Astrocyte of the hippocampus (primary cell): ENCODE results near the gene TLL2.
A peak's percentile ranks its signal among the peaks of the same experiment; 100 is the strongest.

Source experiments
- DNase-seq: peaks from one replicate; pipeline ENCODE4 v3.0.0; 2011; ENCODE audit warnings: low read depth, low spot score

TLL2 gene

GRCh38 chr10:96463562-96463961 is 50.2 kb downstream of the TLL2 start:
- no peak for DNase-seq

- DNase-seq: no peak
These were observed 51.0 kb downstream of the TLL2 start for GRCh38 chr10:96462606-96463151.

GRCh38 chr10:96460316-96460715 is 53.4 kb downstream of the TLL2 start:
- no peak for DNase-seq

- no peak for DNase-seq
These were observed 56.4 kb downstream of the TLL2 start for GRCh38 chr10:96457341-96457740.

DNA sequence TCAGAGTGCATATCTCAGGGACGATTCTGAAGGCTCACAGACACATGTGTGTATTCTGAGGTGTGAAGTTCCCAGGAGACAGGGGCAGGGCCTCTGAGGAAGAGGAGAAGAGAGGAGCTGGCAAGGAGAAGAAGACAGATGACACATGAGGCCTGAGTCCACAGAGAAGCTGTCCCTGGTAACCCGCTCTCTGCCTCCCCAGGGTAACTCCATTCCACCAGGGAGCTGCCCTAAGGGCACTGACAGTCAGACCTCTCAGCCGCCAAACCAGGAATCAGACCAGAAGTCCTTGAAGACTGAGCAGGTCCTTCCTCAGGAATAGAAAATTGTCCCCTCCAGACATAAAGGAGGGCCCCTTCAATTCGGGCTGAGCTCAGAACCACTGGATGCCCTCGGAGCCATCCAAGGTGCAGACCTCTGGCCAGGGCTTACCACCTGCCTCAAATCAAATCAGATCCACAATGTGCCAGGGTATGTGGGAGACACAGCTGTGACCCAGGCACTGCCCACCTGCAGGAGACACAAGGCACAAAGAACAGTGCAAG is 57.4 kb downstream of the TLL2 start:
- DNase-seq: no peak

GRCh38 chr10:96453856-96454583 is 59.7 kb downstream of the TLL2 start:
- no peak for DNase-seq

- no peak for DNase-seq
These were observed 61.1 kb downstream of the TLL2 start for GRCh38 chr10:96452494-96453153.

GRCh38 chr10:96450529-96451207 is 63.1 kb downstream of the TLL2 start:
- DNase-seq: peak; percentile 42

- DNase-seq: no peak
These were observed 65.2 kb downstream of the TLL2 start for GRCh38 chr10:96448558-96448957.

DNA sequence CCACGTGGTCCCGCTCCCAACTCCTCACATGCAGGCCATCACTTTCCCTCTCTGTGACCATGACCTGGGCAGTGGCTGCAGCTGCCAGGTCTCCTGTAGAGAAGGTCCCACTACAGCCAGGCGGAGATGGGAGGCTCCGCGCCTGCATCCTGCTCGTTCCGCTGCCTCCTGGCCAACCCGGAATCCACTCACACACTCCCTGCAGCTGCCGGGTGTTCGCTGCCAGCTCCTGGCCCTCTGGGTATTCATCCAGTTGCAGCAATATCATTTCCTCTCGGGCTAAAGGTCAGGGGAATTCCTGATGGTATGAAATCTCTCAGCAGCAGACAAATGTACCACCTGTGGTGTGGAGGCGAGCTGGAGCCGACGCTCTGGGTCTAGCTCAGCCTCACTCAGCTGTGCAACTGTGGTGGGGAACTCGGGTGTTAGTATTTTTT is 65.7 kb downstream of the TLL2 start:
- DNase-seq: no peak

DNA sequence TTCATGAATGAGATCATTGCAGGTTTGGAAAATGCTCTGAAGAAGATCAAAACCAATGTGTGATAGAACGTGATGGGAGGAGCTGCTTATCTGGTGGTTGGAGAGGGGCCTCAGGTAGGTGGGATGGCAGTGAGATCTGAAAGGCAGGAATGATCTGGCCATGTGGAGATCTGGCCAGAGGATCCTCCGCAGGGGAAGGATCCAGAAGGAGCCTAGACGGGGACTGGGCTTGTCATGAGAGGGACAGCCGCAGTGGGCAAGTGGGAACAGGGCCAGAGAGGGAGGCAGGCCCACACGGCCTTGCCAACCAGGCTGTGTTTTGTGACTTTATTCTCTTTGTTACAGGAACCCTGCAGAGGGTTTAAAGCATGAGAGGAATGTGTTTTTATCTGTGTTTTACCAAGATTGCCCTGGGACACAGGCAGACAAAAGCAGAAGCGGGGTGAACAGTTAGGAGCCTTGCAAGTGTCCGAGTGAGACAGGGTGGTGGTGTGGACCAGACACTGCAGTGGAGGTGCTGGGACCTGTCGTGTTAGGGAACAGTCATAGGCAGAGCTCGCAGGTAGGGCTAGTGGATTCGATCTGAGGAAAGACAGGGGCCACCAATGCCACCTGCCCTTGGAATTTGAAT is 66.6 kb downstream of the TLL2 start:
- DNase-seq: peak; percentile 56

DNA sequence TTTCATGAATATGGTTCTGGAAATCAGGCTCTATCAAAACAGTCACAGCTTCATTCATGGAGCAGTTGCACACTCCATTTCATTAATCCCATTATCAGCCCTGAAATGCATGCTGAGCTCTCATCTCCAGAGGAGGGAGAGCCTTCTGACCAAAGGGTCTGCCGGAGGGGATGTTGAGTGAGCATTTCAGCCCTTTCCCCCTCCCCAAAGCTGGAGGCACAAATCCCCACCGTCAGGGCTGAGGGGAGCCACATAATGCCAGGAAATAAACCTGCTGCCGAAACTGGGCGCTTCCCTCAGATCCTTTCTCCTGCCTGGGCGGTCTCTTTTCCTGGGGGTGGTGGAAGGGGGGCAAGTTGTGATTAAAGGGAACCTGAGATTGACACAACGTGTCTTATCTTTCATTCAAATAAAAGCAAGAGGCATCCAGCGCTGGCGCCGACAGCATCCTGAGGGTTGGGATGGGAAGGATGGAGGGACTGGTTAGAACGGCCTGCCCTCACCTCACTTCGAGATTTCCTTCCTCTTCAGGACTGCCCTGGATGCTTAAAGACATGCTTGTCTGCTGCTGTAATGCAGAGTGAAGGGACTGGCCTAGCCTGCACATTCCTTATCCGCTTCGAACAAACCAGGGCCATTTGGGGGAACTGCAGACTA is 71.6 kb downstream of the TLL2 start:
- no peak for DNase-seq

DNA sequence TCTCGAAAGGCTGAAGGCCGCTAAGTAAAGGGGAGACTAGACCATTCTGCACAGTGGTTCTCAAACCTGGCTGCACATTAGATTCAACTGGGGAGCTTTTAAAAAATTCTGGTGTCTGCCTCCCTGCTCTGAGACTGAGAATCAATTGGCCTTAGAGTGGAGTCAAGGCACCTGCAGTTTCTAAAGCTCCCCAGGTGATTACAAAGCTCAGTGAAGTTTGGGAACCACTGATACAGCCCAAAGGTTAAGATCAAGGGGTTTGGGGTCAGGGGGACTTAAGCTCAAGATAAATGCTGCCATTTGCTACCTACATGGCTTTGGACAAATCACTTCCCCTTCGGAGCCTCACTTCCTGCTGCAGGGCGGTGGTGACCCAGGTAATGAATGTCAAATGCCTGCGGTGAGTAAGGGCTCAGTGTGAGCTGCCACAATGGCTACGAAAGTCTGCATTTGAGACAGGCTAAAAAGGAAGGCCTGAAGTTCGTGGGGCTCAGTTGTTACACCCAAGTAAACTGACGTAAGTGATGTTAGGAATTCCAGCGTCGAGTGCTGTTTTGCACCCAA is 72.3 kb downstream of the TLL2 start:
- DNase-seq: no peak

DNA sequence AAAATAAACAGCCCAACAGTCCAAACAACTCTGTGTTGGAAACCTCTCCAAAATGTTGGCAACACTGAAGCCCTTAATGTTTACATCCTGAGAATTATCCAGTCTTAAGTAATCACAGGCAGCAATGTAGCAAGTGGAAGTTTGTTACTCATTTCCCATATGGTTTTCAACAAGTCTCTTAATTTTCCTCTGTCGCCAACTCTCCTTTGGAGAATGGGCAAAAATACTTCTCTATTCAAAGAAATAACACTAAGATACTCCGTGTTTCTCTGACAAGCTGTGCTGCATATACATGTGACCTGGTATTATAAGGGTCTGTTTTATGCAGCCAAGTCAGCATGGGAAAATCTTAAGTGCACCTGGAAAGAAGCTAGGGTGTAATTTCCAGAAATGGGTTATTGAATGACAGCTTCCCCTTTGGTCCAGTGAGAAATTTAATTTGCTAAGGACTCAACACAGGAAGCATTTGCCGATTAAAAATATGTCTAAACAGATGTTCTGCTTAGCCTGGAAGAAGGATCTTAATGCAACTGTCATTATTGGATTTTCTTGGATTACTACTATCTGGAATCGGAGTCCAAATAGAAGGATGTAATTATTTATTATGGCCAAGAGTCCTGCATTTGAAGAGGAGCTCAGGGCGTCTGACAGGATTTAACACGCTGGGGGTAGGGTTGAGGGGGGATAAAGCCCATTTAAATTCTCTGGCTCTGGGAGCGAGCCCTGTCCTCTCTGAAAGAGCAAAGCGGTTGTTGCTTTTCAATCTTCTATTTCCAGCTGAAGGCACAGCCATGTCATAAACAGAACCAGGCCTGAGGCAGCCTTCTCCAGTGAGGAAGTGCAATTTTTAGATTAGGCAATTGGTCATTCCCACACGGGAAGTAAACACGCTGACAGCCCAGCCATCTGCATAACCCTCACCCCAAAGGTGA is 73.1 kb downstream of the TLL2 start:
- DNase-seq: no peak

GRCh38 chr10:96439725-96440124 is 74.0 kb downstream of the TLL2 start:
- DNase-seq: no peak

DNA sequence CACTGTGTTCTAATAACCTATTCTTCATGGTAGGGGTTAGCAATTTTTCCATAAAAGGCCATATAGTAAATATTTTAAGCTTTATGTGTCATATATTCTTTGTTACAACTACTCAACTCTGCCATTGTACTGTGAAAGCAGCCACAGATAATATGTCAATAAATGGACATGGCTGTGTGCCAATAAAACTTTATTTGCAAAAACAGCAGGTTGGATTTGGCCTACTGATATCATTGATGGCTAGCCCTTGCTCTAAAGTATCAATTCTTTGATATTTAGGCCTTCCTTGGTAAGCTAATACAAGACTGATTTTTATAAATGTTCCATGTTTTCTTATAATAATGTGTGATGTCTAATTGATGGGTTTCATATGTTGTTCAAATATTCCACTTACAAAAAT is 77.7 kb downstream of the TLL2 start:
- no peak for DNase-seq

DNA sequence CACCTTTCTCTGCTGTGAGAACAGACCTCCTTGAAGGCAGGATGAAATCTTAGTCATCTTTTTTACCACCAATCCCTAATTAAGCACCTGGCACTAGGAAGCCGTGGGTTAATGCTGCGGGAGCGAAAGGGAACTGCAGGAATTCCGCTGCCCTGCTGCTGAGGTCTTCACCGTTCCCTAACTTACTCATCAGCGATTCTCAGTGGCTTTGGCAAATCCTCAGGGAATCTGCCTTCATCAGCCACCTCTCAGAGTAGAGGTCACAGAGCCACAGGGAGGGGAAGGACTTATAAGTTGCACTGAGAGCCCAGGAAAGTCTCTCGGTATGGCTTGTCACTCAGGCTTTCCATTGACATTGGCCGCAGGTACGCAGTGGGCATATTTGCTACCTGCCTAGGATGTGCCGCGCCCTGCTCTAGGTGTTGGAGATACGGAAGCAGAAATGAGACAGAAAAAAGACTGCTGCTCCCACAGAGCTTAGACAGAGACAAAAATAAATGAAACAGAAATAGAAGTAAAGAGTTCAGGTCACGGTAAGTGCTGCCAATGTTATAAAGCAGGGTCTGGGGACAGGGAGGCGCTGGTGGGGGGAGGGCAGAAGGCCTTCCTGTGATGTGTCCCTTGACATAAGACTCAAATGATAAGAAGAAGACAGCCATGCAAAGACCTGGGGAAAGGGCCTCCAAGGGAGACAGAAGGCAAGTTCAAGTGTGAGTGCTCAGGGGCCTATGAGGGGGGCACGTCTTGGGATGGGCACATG is 82.3 kb downstream of the TLL2 start:
- no peak for DNase-seq

DNA sequence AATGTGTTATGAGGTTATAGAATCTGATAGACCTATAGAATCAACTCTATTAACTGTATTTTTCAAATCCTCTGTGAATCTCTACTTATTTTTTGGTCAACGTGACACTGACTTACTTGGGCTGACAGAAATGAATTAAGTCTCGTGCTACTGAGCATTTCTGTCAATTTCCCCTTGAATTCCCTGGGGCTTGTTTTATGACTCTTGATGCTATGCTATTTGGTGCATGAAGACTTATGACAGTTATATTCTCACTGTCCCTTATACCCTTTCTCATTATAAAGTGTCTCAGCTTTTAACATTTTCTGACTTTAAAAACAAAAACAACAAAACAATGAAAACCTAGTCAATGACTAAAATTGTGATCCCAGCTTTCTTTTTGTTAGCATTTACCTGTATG is 86.4 kb downstream of the TLL2 start:
- no peak for DNase-seq

DNA sequence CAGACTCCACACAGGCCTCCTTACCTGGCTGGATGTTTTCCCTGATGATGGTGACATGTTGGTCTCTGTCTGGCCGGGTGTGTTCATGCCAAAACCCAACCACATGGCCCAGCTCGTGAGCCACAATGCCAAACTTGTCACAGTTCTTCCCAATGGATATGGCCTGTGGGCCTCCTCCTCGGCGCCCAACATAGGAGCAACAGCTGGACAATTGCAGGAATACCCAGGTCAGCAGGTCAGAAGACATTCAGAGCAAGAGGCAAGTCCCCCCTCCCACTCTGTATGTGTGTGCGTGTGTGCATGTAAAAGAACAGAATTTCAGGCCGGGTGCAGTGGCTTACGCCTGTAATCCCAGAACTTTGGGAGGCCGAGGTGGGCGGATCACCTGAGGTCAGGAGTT is 91.2 kb downstream of the TLL2 start:
- DNase-seq: no peak
